ENCODE data around the gene NDUFAF8.

The NDUFAF8 gene

GRCh38 chr17:81238815-81239713 lies at the start of gene NDUFAF8, which contains the start of gene TEPSIN:
Gene NDUFAF8 (plus strand): TSS chr17:81239318. CDS start chr17:81239364, 46 bp downstream.
Gene TEPSIN (minus strand): TSS chr17:81239055. CDS start chr17:81239033, 22 bp downstream.
- Histone ChIP-seq H3K36me3 (ENCODE audit: control insufficient read depth, insufficient read depth, low read length) (0 out of 2 replicates have a peak, but pooled peaks cover 4% of the 10 kb centered on the region), H3K27me3 (ENCODE audit: control insufficient read depth, insufficient read depth, low read length) (no peaks in the 10 kb centered on the region), H3K9me3 (ENCODE audit: control insufficient read depth, insufficient read depth, low read length) (no peaks in the 10 kb centered on the region), H3K4me3 (ENCODE audit: low read length) (peak within 1 kb of the TSS; percentile 98), H3K4me1 (ENCODE audit: control insufficient read depth, insufficient read depth, low read length) (peaks cover 7% of the 10 kb centered on the region), H3K27ac (ENCODE audit: low read length) (no peak within 1 kb of the TSS)
- DNase-seq (ENCODE audit: low read depth, low spot score): peak; percentile 92
- no CpG with 5 or more reads among the region's 100 CpGs for WGBS (ENCODE audit: insufficient coverage, insufficient read length)

GRCh38 chr17:81189670-81190530 lies 49.2 kb upstream of the NDUFAF8 start:
- no peaks in the 10 kb centered on the region for H3K4me1 ChIP-seq (ENCODE audit: control insufficient read depth, insufficient read depth, low read length)
- no peak overlapping the region for H3K27ac ChIP-seq (ENCODE audit: low read length)
- no peaks in the 10 kb centered on the region for H3K27me3 ChIP-seq (ENCODE audit: control insufficient read depth, insufficient read depth, low read length)
- no peak for DNase-seq (ENCODE audit: low read depth, low spot score)
- no CpG with 5 or more reads among the region's 27 CpGs for WGBS (ENCODE audit: insufficient coverage, insufficient read length)
- peaks cover 20% of the 10 kb centered on the region; the same call in 1 of the 2 replicates for H3K36me3 ChIP-seq (ENCODE audit: control insufficient read depth, insufficient read depth, low read length)
- no peak overlapping the region for H3K4me3 ChIP-seq (ENCODE audit: low read length)
- H3K9me3 ChIP-seq (ENCODE audit: control insufficient read depth, insufficient read depth, low read length): no peaks in the 10 kb centered on the region

DNA sequence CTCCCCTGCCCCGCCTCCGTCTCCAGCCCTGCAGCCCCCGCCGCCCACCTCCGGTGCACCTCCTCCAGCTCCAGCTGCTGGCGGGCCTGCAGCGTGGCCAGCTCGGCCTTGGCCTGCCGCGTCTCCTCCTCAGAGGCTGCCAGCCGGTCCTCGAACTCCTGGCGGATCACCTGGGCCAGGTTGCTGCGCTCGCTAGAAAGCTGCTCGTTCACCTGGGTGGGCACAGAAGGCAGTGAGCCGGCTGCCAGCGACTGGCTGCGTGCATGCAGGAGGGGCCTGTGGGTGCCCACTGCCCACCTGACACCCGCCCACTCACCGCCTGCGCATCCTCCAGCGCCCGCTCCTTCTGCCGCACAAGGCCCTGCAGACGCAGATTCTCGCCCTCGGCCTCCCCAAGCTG lies 48.5 kb upstream of the NDUFAF8 start:
- Histone ChIP-seq H3K27ac (ENCODE audit: low read length) (no peak overlapping the region), H3K4me1 (ENCODE audit: control insufficient read depth, insufficient read depth, low read length) (no peaks in the 10 kb centered on the region), H3K9me3 (ENCODE audit: control insufficient read depth, insufficient read depth, low read length) (no peaks in the 10 kb centered on the region), H3K4me3 (ENCODE audit: low read length) (no peak overlapping the region), H3K27me3 (ENCODE audit: control insufficient read depth, insufficient read depth, low read length) (no peaks in the 10 kb centered on the region), H3K36me3 (ENCODE audit: control insufficient read depth, insufficient read depth, low read length) (peaks cover 21% of the 10 kb centered on the region)
- WGBS (ENCODE audit: insufficient coverage, insufficient read length): no CpG with 5 or more reads among the region's 28 CpGs
- no peak for DNase-seq (ENCODE audit: low read depth, low spot score)

- H3K4me1 ChIP-seq (ENCODE audit: control insufficient read depth, insufficient read depth, low read length): no peaks in the 10 kb centered on the region
Observed at GRCh38 chr17:81191116-81191515, 48.0 kb upstream of the NDUFAF8 start.

GRCh38 chr17:81191646-81192045 lies 47.5 kb upstream of the NDUFAF8 start:
- no peaks in the 10 kb centered on the region for H3K9me3 ChIP-seq (ENCODE audit: control insufficient read depth, insufficient read depth, low read length)
- no CpG with 5 or more reads among the region's 14 CpGs for WGBS (ENCODE audit: insufficient coverage, insufficient read length)
- H3K4me3 ChIP-seq (ENCODE audit: low read length): no peak overlapping the region
- no peaks in the 10 kb centered on the region for H3K4me1 ChIP-seq (ENCODE audit: control insufficient read depth, insufficient read depth, low read length)
- H3K27me3 ChIP-seq (ENCODE audit: control insufficient read depth, insufficient read depth, low read length): no peaks in the 10 kb centered on the region
- no peak for DNase-seq (ENCODE audit: low read depth, low spot score)
- H3K36me3 ChIP-seq (ENCODE audit: control insufficient read depth, insufficient read depth, low read length): peaks cover 23% of the 10 kb centered on the region
- no peak overlapping the region for H3K27ac ChIP-seq (ENCODE audit: low read length)

More at GRCh38 chr17:81191116-81191515, 48.0 kb upstream of the NDUFAF8 start:
- no peak overlapping the region for H3K27ac ChIP-seq (ENCODE audit: low read length)
- H3K36me3 ChIP-seq (ENCODE audit: control insufficient read depth, insufficient read depth, low read length): peaks cover 23% of the 10 kb centered on the region
- no peaks in the 10 kb centered on the region for H3K27me3 ChIP-seq (ENCODE audit: control insufficient read depth, insufficient read depth, low read length)
- WGBS (ENCODE audit: insufficient coverage, insufficient read length): no CpG with 5 or more reads among the region's 20 CpGs
- no peak overlapping the region for H3K4me3 ChIP-seq (ENCODE audit: low read length)
- H3K9me3 ChIP-seq (ENCODE audit: control insufficient read depth, insufficient read depth, low read length): no peaks in the 10 kb centered on the region
- DNase-seq (ENCODE audit: low read depth, low spot score): no peak

DNA sequence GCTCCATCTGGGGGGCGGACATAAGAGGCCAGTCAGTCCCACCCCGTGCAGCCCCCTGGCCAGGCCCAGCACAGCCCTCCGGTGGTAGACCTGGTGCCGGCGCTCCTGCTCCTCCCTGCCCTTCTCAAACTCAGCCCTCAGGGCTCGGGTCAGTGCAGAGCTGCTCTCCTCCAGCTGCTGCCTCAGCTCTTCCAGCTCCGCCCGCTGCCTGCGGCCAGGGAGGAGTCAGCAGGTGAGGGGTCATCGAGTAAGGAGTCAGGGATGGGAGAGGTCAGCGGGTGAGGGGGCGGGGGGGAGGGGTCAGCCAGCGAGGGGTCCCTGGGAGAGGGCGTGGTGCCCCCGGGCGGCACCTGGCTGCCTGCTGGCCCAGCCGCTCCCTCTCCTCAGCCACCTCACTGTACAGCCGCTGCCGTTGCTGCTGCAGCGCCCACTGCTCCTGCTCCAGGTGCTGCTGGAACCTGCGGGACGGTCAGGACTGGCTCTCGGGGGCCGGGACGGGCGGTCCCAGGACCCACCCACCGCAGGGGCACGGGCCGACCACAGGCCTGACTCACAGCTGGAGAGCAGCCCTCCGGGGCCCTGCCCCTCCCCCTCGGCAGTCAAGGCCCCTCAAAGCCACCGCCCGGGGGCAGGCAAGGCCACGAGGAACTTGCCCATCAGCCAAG lies 46.6 kb upstream of the NDUFAF8 start:
- Histone ChIP-seq H3K36me3 (ENCODE audit: control insufficient read depth, insufficient read depth, low read length) (peaks cover 23% of the 10 kb centered on the region), H3K4me3 (ENCODE audit: low read length) (no peak overlapping the region), H3K4me1 (ENCODE audit: control insufficient read depth, insufficient read depth, low read length) (no peaks in the 10 kb centered on the region), H3K27ac (ENCODE audit: low read length) (no peak overlapping the region), H3K9me3 (ENCODE audit: control insufficient read depth, insufficient read depth, low read length) (no peaks in the 10 kb centered on the region), H3K27me3 (ENCODE audit: control insufficient read depth, insufficient read depth, low read length) (no peaks in the 10 kb centered on the region)
- WGBS (ENCODE audit: insufficient coverage, insufficient read length): no CpG with 5 or more reads among the region's 34 CpGs
- DNase-seq (ENCODE audit: low read depth, low spot score): no peak

GRCh38 chr17:81193051-81193410 lies 46.1 kb upstream of the NDUFAF8 start:
- DNase-seq (ENCODE audit: low read depth, low spot score): no peak
- no peaks in the 10 kb centered on the region for H3K27me3 ChIP-seq (ENCODE audit: control insufficient read depth, insufficient read depth, low read length)
- no peaks in the 10 kb centered on the region for H3K4me1 ChIP-seq (ENCODE audit: control insufficient read depth, insufficient read depth, low read length)
- peaks cover 25% of the 10 kb centered on the region for H3K36me3 ChIP-seq (ENCODE audit: control insufficient read depth, insufficient read depth, low read length)
- no peak overlapping the region for H3K4me3 ChIP-seq (ENCODE audit: low read length)
- no CpG with 5 or more reads among the region's 17 CpGs for WGBS (ENCODE audit: insufficient coverage, insufficient read length)
- H3K27ac ChIP-seq (ENCODE audit: low read length): no peak overlapping the region
- no peaks in the 10 kb centered on the region for H3K9me3 ChIP-seq (ENCODE audit: control insufficient read depth, insufficient read depth, low read length)

DNA sequence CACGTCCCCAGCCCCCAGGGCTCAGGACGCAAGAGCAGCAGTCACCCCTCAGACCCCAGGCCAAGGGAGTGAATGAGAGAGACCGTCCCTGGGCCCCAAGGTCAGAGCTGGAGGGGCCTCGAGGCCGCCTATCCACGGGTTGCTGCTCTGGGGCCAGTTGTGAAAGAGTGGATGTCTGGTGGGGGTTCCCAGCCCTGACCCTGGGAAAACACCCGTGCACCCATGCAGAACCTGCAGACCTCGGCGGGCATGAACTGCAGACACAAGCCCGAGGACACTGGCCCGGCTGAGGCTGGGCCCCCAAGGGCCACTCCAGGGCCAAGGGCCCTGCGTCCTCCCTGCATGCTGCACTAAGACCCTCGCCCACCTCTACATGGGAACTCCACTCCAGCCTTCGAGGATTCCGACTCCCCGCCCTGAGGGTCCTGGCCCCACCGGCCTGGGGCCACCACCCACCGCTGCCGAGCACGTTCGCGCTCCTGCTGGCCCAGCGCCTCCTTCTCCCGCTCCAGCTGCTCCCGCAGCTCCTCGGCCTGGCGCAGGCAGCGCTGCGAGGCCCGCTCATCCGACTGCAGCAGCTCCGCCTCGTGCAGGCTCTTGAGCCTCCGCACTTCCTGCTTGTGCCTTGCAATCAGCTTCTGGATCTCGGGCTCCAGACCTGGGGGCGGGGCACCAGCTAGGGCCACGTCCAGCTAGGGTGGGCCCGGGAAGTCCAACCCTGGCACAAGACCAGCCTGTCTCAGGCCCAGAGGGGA lies 45.5 kb upstream of the NDUFAF8 start:
- DNase-seq (ENCODE audit: low read depth, low spot score): no peak
- Histone ChIP-seq H3K9me3 (ENCODE audit: control insufficient read depth, insufficient read depth, low read length) (no peaks in the 10 kb centered on the region), H3K4me1 (ENCODE audit: control insufficient read depth, insufficient read depth, low read length) (no peaks in the 10 kb centered on the region), H3K4me3 (ENCODE audit: low read length) (no peak overlapping the region), H3K27me3 (ENCODE audit: control insufficient read depth, insufficient read depth, low read length) (no peaks in the 10 kb centered on the region), H3K36me3 (ENCODE audit: control insufficient read depth, insufficient read depth, low read length) (peaks cover 25% of the 10 kb centered on the region), H3K27ac (ENCODE audit: low read length) (no peak overlapping the region)
- no CpG with 5 or more reads among the region's 38 CpGs for WGBS (ENCODE audit: insufficient coverage, insufficient read length)

DNA sequence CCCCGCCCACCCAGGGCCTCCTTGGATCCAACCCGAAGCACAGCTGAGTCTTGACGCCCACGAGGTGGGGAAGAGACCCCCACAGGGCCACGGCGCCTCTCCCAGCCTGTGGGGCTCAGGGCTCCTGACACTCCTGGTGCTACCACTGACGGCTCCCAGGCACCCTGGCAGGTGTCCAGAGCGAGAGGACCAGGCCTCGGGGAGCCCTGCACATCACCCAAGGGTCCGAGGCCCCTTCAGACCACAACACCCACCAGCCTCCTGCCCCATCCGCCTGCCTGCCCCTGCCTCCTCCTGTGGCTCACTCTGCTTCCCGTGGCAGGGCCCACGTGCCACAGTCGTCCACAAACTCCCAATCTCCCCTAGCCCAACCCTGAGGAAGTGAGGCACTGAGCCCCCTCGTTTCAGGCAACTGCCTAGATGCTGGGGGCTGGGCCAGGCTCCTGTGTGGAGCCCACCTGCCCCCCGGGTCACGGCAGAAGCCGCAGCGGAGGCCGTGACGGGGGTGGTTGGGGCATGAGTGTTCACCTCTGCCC lies 44.8 kb upstream of the NDUFAF8 start:
- Histone ChIP-seq H3K36me3 (ENCODE audit: control insufficient read depth, insufficient read depth, low read length) (peaks cover 32% of the 10 kb centered on the region), H3K27me3 (ENCODE audit: control insufficient read depth, insufficient read depth, low read length) (no peaks in the 10 kb centered on the region), H3K4me1 (ENCODE audit: control insufficient read depth, insufficient read depth, low read length) (no peaks in the 10 kb centered on the region), H3K9me3 (ENCODE audit: control insufficient read depth, insufficient read depth, low read length) (no peaks in the 10 kb centered on the region), H3K4me3 (ENCODE audit: low read length) (no peak overlapping the region), H3K27ac (ENCODE audit: low read length) (no peak overlapping the region)
- WGBS (ENCODE audit: insufficient coverage, insufficient read length): no CpG with 5 or more reads among the region's 21 CpGs
- no peak for DNase-seq (ENCODE audit: low read depth, low spot score)
